GM11168 (cell line): ENCODE measurements around the gene NRXN3.
"Not testable (repeated sequence)": the region's sequence is repeated elsewhere in the genome, so short reads cannot be mapped to it uniquely, and the experiment has no call there.

Experiments used
- in situ Hi-C: fragments of 300-500 bp; cut with MboI; formaldehyde crosslinking; loops from one replicate; pipeline ENCODE4 v1.12.0; 2022; ENCODE audit warnings: low sequenced_read_pairs; ENCODE audit not compliant: unreplicated experiment

Gene NRXN3

DNA sequence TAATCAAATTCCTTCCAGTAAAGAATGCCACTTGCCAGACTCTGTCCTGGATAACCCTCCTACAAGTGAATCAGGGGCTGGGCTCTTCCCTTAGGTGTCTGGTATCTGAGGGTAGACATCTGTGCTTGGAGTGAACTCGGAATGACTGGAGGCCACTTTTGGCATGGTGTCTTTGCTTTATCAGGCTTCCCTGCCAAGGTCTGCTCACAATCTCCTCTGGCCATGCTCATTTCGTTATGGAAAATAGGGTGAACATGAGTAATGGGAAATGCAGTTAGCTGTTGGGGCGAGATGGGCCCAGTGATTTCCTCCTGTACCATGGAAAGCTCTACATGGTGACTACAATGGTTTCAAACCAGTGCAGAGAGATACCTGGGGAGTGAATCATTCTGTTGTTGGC, 212.9 kb downstream of the NRXN3 start:
- in situ Hi-C loops, result no loop called here

- in situ Hi-C loops, result no loop called here
These were observed 228.0 kb downstream of the NRXN3 start for GRCh38 chr14:78398216-78398615.

- in situ Hi-C loops, result no loop called here
These were observed 229.2 kb downstream of the NRXN3 start for GRCh38 chr14:78399316-78399889.

DNA sequence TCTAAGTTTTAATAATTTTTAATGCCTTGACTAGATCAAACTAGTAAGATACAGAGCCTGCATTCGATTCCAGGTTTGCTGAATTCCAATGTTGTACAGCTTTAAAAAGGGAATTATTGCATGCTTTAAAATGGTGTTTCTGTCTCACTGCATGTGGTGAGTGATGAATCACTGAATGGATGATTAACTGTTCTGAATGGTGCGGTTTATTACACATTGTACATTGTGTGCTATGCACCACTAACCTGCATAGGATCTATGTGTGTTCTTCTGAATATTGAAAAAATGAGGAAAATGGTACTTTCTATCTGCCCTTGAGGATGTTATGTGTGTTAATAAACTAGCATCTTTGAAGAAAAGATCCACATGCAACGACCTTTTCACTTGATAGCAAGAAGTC, 231.7 kb downstream of the NRXN3 start:
- in situ Hi-C loops, result no loop called here

GRCh38 chr14:78403278-78403815, 233.2 kb downstream of the NRXN3 start:
- in situ Hi-C loops, result no loop called here

- in situ Hi-C loops, result no loop called here
These were observed 235.1 kb downstream of the NRXN3 start for GRCh38 chr14:78405079-78405856.

DNA sequence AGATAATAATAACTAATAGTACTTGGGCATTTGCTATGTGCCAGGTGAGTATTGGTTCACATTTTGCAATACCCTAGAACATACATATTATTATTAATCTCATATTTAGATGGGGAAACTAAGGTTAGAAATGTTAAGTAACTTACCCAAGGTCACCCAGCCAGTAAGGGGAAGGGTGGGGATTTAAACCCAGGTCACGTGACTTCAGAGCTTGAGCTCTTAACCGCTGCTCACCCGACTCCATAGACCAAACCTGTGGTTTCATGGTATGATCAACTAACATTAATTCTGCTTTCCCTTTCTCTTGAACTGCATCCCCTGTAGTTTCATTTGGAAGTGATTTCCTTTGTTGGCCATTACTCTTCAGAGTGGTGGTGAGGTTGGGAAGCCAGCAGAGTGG, 242.3 kb downstream of the NRXN3 start:
- in situ Hi-C loops, result no loop called here

DNA sequence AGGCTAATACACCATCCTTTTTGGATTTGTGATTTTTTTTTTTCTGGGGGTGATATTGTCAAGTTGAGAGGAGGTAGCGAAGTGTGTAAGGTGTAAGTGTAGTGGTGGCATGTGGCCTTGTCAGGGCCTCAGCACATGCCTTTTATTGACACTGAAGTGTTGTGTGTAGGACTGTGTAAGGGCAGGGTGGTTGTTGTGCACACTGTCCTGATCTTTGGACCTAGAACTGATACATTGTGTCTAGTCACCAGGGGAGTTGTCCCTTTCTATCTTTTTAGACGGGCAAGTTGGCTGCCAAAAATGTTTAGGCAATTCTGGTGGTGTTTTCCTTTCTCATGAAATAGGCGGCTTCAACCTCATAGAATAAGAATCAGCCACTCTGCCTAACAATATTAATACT, 244.0 kb downstream of the NRXN3 start:
- in situ Hi-C loops, result no loop called here

DNA sequence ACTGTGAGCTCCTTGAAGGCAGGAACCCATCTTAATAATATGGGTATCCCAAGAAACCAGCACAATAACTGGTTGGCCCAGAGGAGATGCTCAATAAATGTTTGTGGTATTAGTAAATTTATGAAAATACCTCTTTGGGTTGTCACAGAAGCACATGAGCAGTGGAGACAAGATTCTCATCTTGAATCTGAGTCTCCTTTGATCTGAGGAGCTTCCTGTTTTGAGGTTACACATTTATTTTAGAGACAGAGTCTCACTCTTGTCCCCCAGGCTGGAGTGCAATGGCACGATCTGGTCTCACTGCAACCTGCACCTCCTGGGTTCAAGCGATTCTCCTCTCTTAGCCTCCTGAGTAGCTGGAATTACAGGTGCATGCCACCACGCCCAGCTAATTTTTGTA, 247.4 kb downstream of the NRXN3 start:
- in situ Hi-C loops, result no loop called here

GRCh38 chr14:78424311-78424710, 254.1 kb downstream of the NRXN3 start:
- in situ Hi-C loops, result no loop called here

- in situ Hi-C loops, result no loop called here
These were observed 255.2 kb downstream of the NRXN3 start for GRCh38 chr14:78425330-78425729.

DNA sequence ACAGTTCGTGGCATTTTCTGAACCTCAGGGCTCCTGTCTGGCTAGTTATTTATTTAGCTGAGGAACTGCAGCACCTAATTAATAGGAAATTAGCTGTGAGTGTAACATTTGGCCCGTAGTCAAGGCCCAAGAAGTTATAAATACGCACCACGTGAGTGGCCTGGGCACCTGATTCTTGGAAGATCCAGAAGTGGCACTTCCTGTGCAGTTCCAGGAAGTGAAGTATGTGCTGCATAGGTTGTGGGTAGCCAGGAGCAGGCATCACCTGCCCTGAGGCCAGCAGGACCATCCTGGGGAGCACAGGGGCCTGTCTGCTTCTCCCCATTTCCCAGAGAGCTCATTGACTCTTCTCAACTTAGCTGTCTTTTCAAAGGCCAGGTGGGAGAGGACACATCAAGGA, 255.6 kb downstream of the NRXN3 start:
- in situ Hi-C loops, result no loop called here

DNA sequence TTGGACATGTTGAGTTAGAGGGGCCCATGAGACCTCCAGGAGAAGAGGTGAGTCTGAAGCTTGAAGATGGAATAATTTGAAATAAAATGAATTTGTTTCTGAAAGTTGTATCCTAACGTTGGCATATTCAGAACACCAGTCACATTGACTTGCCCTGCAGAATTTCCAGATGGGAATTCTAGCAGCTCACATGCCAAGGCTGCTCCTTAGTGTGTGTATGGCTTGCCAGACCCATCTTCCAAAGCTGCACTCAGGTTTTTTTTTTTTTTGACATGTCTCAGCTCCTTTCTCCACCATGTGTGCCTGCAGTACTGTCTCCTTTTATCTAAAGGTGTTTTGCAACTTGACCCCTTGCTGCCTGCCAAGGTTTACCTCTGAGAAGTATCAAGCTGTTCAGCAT, 261.9 kb downstream of the NRXN3 start:
- in situ Hi-C loops, result no loop called here

DNA sequence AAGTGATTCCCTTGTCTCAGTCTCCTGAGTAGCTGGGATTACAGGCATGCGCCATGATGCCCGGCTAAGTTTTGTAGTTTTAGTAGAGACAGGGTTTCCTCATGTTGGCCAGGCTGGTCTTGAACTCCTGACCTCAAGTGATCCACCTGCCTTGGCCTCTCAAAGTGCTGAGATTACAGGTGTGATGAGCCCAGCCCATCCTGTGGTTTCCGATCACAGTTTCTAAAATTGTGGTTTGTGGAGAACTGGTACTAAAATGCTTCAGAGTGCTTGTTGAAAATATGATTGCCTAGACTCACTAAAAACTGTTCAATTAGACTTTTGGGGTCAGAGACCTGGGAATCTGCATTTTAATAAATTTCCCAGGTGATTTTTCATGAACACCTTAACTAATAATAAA, 267.3 kb downstream of the NRXN3 start:
- in situ Hi-C loops, result not testable (repeated sequence)

GRCh38 chr14:78440356-78440894, 270.3 kb downstream of the NRXN3 start:
- in situ Hi-C loops, result loop anchor here (10.0 kb wide), 1 partner anchor 124 kb away; no protein-coding TSS in a partner anchor

GRCh38 chr14:78443834-78444233, 273.7 kb downstream of the NRXN3 start:
- in situ Hi-C loops, result loop anchor here (10.0 kb wide), 1 partner anchor 121 kb away; no protein-coding TSS in a partner anchor

DNA sequence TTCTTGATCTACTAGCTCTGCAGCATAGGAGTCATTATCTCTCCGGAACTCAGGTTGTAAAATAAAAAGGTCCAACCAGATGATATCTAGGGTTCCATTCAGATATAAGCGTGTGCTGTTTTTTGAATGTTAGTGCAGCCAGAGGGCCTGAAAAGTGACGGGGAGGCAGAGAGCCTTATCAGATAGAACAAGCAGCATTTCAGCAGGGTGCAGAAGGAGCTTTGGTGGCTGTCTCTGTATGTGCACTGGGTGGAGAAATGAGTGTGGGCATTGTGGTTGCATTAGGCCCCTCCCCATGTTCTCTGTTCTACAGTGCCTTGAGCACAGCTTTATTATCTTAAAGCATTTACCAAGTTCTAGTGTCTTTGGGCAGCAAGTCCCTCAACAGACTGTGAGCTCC, 275.1 kb downstream of the NRXN3 start:
- in situ Hi-C loops, result loop anchor here (10.0 kb wide), 1 partner anchor 120 kb away; no protein-coding TSS in a partner anchor

- in situ Hi-C loops, result loop anchor here (10.0 kb wide), 1 partner anchor 118 kb away; no protein-coding TSS in a partner anchor
These were observed 276.6 kb downstream of the NRXN3 start for GRCh38 chr14:78446807-78447206.

DNA sequence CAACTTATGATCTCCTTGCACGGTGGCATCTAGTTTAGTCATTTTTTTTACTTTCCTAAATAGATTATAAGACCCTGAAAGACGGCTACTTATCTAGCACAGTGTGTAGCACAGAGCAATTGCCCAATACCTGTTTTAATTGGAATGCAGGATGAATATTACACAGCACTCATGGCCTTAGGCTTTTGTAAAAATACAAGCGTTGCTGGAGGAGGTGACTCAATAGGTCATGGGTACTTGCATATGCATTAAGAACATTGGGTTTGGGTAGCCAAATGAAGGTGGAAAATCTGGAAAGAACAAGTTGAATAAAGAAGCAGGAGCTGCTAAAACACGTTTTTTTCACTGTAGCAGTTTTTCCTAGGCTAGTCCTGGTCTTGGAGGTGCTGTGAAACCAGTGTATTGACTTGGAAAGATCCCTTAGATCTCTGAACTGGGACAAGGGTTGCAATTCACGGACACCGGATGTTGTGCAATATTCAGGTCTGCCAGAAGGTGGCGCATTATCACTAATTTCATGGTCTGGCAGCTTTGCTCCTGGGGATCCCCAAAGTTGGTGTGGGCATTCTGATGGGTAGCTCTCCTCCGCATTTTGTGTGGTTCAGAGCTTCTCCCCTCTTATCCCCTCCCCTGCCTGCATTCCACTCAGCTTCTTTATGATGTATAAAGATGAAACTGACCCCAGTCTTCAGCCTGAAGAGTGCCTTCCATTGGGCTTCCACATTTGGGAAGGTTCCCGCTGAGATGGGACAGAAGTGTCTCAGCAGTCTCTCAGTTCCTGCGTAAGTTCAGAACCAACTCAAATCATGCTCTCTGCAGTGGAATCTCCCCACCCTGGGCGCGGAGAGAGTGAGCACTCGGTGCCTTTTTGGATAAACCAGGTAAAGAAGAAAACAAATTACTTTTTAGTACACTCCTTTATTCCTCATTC, 278.3 kb downstream of the NRXN3 start:
- in situ Hi-C loops, result loop anchor here (10.0 kb wide), 1 partner anchor 116 kb away; no protein-coding TSS in a partner anchor
